GM15510 (cell line): Measurements from ENCODE around the gene NR1I3.

Experiments
- POLR2A ChIP-seq: IDR thresholded peaks from 3 replicates; pipeline ENCODE4 v1.6.1; 2011; ENCODE audit warnings: borderline replicate concordance; ENCODE audit not compliant: insufficient read length; ENCODE audit errors: extremely low read depth

NR1I3 gene

GRCh38 chr1:161258439-161259344 lies 20.7 kb upstream of the NR1I3 start, which contains the start of gene PCP4L1:
Gene PCP4L1 (plus strand): TSS chr1:161258745. CDS start chr1:161258975, 230 bp downstream.
- TF ChIP-seq POLR2A: peak; percentile 36

- TF ChIP-seq POLR2A: no peak
These were observed 13.6 kb upstream of the NR1I3 start for GRCh38 chr1:161251579-161251978.

GRCh38 chr1:161250829-161251228 lies 12.8 kb upstream of the NR1I3 start:
- TF ChIP-seq POLR2A: no peak

- TF ChIP-seq POLR2A: no peak
These were observed 6.9 kb upstream of the NR1I3 start for GRCh38 chr1:161244888-161245287.

GRCh38 chr1:161242313-161242712 lies 4.3 kb upstream of the NR1I3 start:
- no peak for TF ChIP-seq POLR2A

- no peak for TF ChIP-seq POLR2A
These were observed 3.7 kb upstream of the NR1I3 start for GRCh38 chr1:161241682-161242081.

- TF ChIP-seq POLR2A: no peak
These were observed 1.8 kb downstream of the NR1I3 start for GRCh38 chr1:161235957-161236775.

GRCh38 chr1:161233102-161233501 lies 4.9 kb downstream of the NR1I3 start:
- no peak for TF ChIP-seq POLR2A

- no peak for TF ChIP-seq POLR2A
These were observed 7.2 kb downstream of the NR1I3 start for GRCh38 chr1:161230762-161231161.

- no peak for TF ChIP-seq POLR2A
These were observed 8.1 kb downstream of the NR1I3 start for GRCh38 chr1:161229896-161230295.

- no peak for TF ChIP-seq POLR2A
These were observed 10.0 kb downstream of the NR1I3 start for GRCh38 chr1:161228032-161228431.

GRCh38 chr1:161227196-161227871 lies 10.7 kb downstream of the NR1I3 start:
- TF ChIP-seq POLR2A: no peak

GRCh38 chr1:161226759-161227158 lies 11.2 kb downstream of the NR1I3 start:
- no peak for TF ChIP-seq POLR2A

- TF ChIP-seq POLR2A: no peak
These were observed 11.7 kb downstream of the NR1I3 start for GRCh38 chr1:161226320-161226711.
